PC-9 (cell line): Measurements from ENCODE around the gene RBM17. TPM values are rescaled to one million over a fixed set of nuclear protein-coding genes. Genes with fewer than 3 reads are reported as not detected.

ENCODE experiments used
- BruUV-seq: library from RNA; stranded (reverse); fragments of 400-500 nt; replicated peaks from 2 replicates; lab custom pipeline; 2021; lab: Mats Ljungman, UMichigan
- CTCF ChIA-PET: fragments of 300-600 bp; sonication (Branson Sonifier 250); formaldehyde crosslinking; loops from one replicate; lab custom pipeline; 2022; ENCODE audit warnings: antibody characterized with exemption; lab: Charles Lee
- POLR2A ChIA-PET: fragments of 300-600 bp; sonication (Branson Sonifier 250); formaldehyde crosslinking; loops from one replicate; lab custom pipeline; 2022; ENCODE audit warnings: antibody characterized with exemption; ENCODE audit not compliant: unreplicated experiment; lab: Charles Lee
- DNase-seq, 2 experiments: peaks; one replicate each; pipeline versions ENCODE4 v3.0.0 to v3.0.0-alpha.2; 2015 to 2022; ENCODE audit warnings: mixed read lengths in 1 of 2
- H2AFZ ChIP-seq: fragments of 200-600 bp; sonication (generic); 2 replicates; pipeline ENCODE4 v1.8.1; 2017; ENCODE audit warnings: antibody characterized with exemption
- H3F3A ChIP-seq: fragments of 200-600 bp; sonication (generic); 2 replicates; pipeline ENCODE4 v1.8.1; 2017; ENCODE audit warnings: antibody characterized with exemption, mild to moderate bottlenecking, low read depth; ENCODE audit not compliant: insufficient read depth
- H3K27ac ChIP-seq: fragments of 200-600 bp; sonication (generic); 2 replicates; pipeline ENCODE4 v1.6.1; 2016; ENCODE audit warnings: mixed run types
- H3K27me3 ChIP-seq: fragments of 200-600 bp; sonication (generic); 2 replicates; pipeline ENCODE4 v1.6.1; 2016; ENCODE audit warnings: low read depth, mixed run types; ENCODE audit not compliant: insufficient read depth
- H3K36me3 ChIP-seq: fragments of 200-600 bp; sonication (generic); 2 replicates; pipeline ENCODE4 v1.6.1; 2016; ENCODE audit warnings: low read depth, mixed run types
- H3K4me1 ChIP-seq: fragments of 200-600 bp; sonication (generic); replicated peaks from 2 replicates; pipeline ENCODE4 v1.6.1; 2016; ENCODE audit warnings: mixed run types; ENCODE audit not compliant: insufficient read depth
- H3K4me2 ChIP-seq: fragments of 200-600 bp; sonication (generic); 2 replicates; pipeline ENCODE4 v1.6.1; 2017; ENCODE audit warnings: mixed run types
- H3K4me3 ChIP-seq: fragments of 200-600 bp; sonication (generic); 2 replicates; pipeline ENCODE4 v1.6.1; 2016; ENCODE audit warnings: mixed run types
- H3K79me2 ChIP-seq: fragments of 200-600 bp; sonication (generic); 2 replicates; pipeline ENCODE4 v1.6.1; 2017; ENCODE audit warnings: low read depth, mixed run types
- H3K9me2 ChIP-seq: fragments of 200-600 bp; sonication (generic); 2 replicates; pipeline ENCODE4 v1.8.1; 2017; ENCODE audit warnings: mild to moderate bottlenecking; ENCODE audit not compliant: insufficient read depth
- H3K9me3 ChIP-seq: fragments of 200-600 bp; sonication (generic); 2 replicates; pipeline ENCODE4 v1.8.1; 2016; ENCODE audit warnings: low read depth; ENCODE audit not compliant: insufficient read depth
- H4K20me1 ChIP-seq: fragments of 200-600 bp; sonication (generic); 2 replicates; pipeline ENCODE4 v1.8.1; 2017; ENCODE audit not compliant: insufficient read depth
- EZH2 ChIP-seq: fragments of 200-600 bp; sonication (generic); IDR thresholded peaks from 2 replicates; pipeline ENCODE4 v1.8.0; 2017; ENCODE audit warnings: antibody characterized with exemption, low read depth
- intact Hi-C: fragments of 100-400 bp; cut with micrococcal nuclease; formaldehyde crosslinking; loops from one replicate; pipeline ENCODE4 v1.10.0; 2022; ENCODE audit not compliant: unreplicated experiment
- total RNA-seq: library from RNA; stranded (reverse); gene quantifications from 2 replicates; pipeline ENCODE4 v1.2.3, GENCODE V29; 2021
- TF ChIP-seq, protein P1 (sequence below): fragments of 200-600 bp; sonication (generic); conservative IDR thresholded peaks from 2 replicates; pipeline ENCODE4 v1.6.1; 2017; ENCODE audit warnings: mixed run types, antibody characterized with exemption, mild to moderate bottlenecking, moderate library complexity

RBM17 gene
- total RNA-seq, 1 experiment from 2014 or later: 131 TPM

DNA sequence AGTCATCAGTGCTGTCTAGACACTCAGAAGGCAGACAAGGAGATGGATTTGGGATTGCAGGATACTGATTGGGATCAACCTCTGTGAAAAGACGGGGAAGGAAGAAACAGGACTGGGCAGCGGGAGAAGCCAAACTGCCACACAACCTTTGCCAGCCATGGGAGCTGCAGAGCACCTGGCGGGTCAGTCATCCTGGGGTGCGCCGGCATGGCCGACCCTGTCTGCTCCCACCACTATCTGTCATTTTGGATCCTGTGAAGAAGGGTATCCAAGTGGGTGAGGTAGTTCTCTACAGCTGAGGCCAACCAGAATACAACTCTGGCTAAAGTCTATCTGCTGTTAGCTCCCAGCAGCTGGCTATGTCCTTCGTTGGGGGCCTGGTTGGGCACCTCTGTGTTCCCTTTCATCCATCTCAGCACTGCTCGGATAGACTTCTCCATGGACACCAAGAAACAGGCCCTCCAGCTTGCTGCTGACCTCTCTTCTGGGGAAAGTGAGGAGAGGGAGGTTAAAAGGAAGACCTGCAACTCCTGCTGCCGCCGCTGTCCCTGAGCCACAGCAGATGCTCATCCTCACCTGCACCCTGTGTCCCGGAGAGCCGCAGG, 11.7 kb upstream of the RBM17 start:
- Histone ChIP-seq H3K4me3 (no peak overlapping the region), H3K9me3 (no peaks in the 10 kb centered on the region), H3K27ac (no peak overlapping the region), H2AFZ (no peak overlapping the region), H3K4me1 (no peaks in the 10 kb centered on the region), H3K27me3 (peaks cover 25% of the 10 kb centered on the region; the same call in 1 of the 2 replicates), H3K79me2 (no peaks in the 10 kb centered on the region), H3K9me2 (no peaks in the 10 kb centered on the region), H3F3A (no peaks in the 10 kb centered on the region), H3K36me3 (no peaks in the 10 kb centered on the region), H3K4me2 (no peak overlapping the region), H4K20me1 (no peaks in the 10 kb centered on the region)
- TF ChIP-seq EZH2: no peak
- TF ChIP-seq, protein P1, sequence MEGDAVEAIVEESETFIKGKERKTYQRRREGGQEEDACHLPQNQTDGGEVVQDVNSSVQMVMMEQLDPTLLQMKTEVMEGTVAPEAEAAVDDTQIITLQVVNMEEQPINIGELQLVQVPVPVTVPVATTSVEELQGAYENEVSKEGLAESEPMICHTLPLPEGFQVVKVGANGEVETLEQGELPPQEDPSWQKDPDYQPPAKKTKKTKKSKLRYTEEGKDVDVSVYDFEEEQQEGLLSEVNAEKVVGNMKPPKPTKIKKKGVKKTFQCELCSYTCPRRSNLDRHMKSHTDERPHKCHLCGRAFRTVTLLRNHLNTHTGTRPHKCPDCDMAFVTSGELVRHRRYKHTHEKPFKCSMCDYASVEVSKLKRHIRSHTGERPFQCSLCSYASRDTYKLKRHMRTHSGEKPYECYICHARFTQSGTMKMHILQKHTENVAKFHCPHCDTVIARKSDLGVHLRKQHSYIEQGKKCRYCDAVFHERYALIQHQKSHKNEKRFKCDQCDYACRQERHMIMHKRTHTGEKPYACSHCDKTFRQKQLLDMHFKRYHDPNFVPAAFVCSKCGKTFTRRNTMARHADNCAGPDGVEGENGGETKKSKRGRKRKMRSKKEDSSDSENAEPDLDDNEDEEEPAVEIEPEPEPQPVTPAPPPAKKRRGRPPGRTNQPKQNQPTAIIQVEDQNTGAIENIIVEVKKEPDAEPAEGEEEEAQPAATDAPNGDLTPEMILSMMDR: no peak
- POLR2A ChIA-PET: no interaction called here
- DNase-seq: no peak
- CTCF ChIA-PET: interaction anchor here (0.9 kb wide), 1 partner anchor 14 kb away, joined by 15 read pairs; no protein-coding TSS in a partner anchor
- intact Hi-C loops: no loop called here
- BruUV-seq: no TSS peak

DNA sequence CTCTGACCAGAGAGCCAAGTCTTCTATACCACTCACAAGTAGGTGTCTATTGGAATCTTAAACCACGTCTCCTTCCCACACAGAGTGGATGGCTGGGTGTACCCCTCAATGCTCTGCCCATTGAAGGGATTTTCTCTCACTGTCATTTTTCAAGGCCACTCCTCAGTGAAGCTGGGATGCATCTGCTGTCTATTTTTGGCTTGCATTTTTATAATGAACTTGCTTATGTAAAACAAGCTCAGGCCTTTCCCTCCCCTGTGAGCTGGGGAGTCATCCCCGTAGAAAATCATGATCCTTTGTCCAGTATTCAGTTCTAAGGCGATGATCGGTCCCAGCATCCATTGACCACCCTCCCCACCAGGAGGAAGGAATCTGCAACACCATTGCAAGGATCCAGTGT, 9.8 kb upstream of the RBM17 start:
- Histone ChIP-seq H3K4me1 (no peaks in the 10 kb centered on the region), H3F3A (no peaks in the 10 kb centered on the region), H3K9me2 (no peaks in the 10 kb centered on the region), H4K20me1 (no peaks in the 10 kb centered on the region), H3K79me2 (no peaks in the 10 kb centered on the region), H3K4me3 (no peak overlapping the region), H2AFZ (no peak overlapping the region), H3K27me3 (peaks cover 23% of the 10 kb centered on the region), H3K36me3 (no peaks in the 10 kb centered on the region), H3K9me3 (no peaks in the 10 kb centered on the region), H3K27ac (no peak overlapping the region), H3K4me2 (no peak overlapping the region)
- intact Hi-C loops: no loop called here
- no TSS peak for BruUV-seq
- CTCF ChIA-PET: interaction anchor here (0.5 kb wide), 1 partner anchor 695 kb away, joined by 4 read pairs; no protein-coding TSS in a partner anchor
- POLR2A ChIA-PET: no interaction called here
- no peak for DNase-seq
- TF ChIP-seq, protein P1: no peak
- no peak for TF ChIP-seq EZH2

DNA sequence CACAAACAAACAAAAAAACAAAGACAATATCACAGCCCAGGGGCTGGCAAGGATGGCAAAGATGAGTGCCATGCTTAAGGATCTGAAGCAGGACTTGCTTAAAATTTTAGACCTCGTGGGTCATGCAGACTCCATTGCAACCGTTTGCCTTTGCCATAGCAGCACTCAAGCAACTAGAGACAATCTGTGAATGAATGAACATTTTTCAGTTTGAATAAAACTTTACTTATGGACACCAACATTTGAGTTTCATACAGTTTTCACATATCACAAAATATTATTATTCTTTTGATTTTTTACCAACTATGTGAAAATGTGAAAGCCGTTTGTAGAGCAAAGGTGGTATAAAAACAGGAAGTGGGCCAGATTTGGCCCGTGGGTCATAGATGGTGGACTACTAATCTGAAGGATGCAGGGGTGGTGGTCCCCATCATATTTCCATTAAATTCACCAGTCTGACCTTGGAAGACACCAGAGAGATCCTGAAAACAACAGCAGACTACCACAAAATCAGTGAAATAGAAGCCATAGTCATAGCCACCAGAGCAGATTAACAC, 8.3 kb upstream of the RBM17 start:
- Histone ChIP-seq H3K9me2 (no peaks in the 10 kb centered on the region), H3K9me3 (no peaks in the 10 kb centered on the region), H3K4me3 (no peak overlapping the region), H3K79me2 (no peaks in the 10 kb centered on the region), H3K4me2 (no peak overlapping the region), H3K27me3 (peaks cover 20% of the 10 kb centered on the region), H4K20me1 (no peaks in the 10 kb centered on the region), H3K27ac (no peak overlapping the region), H2AFZ (no peak overlapping the region), H3F3A (no peaks in the 10 kb centered on the region), H3K4me1 (no peaks in the 10 kb centered on the region), H3K36me3 (no peaks in the 10 kb centered on the region)
- TF ChIP-seq EZH2: no peak
- TF ChIP-seq, protein P1: no peak
- CTCF ChIA-PET: no interaction called here
- no peak for DNase-seq
- POLR2A ChIA-PET: no interaction called here
- BruUV-seq: no TSS peak
- intact Hi-C loops: loop anchor here (10.0 kb wide), 1 partner anchor 1266 kb away; no protein-coding TSS in a partner anchor
